A549 (cell line): ENCODE data around the gene RTN4RL2. TPM values are rescaled to one million over a fixed set of nuclear protein-coding genes. Genes with fewer than 3 reads are reported as not detected.

Source experiments
- ATAC-seq, 2 experiments: fragments of 200-7000 bp in 1 of 2; fragments of >200 bp in 1 of 2; cut with Nextera tagmentation in 1 of 2; cut with Tn5 transposase in 1 of 2; 3 replicates each; pipeline versions ENCODE4 v1.8.0 to v1.9.1; 2018 to 2020; ENCODE audit warnings: mild to moderate bottlenecking in 1 of 2, moderate library complexity in 1 of 2
- CTCF ChIA-PET: fragments of 300-600 bp; sonication (Branson Sonifier 250); formaldehyde crosslinking; extraction: SDS; loops from one replicate; lab custom pipeline; 2021; ENCODE audit warnings: antibody characterized with exemption, inconsistent platforms; lab: Yijun Ruan, JAX
- POLR2A ChIA-PET: fragments of 350-600 bp; formaldehyde crosslinking; extraction: SDS; loops from one replicate; lab custom pipeline; 2021; ENCODE audit warnings: antibody characterized with exemption, inconsistent platforms; lab: Yijun Ruan, JAX
- DNase-seq, 2 experiments: peaks; one replicate each; pipeline versions ENCODE4 v3.0.0 to v3.0.0-alpha.2; 2011 to 2016; ENCODE audit warnings: low read depth in 1 of 2, low spot score in 1 of 2
- FAIRE-seq: peaks from 2 replicates; lab custom pipeline; 2011; peaks lifted over from hg19 to GRCh38; lab: Jason Lieb, UNC
- H3K27ac ChIP-seq, 2 experiments: fragments of >200 bp; sonication (Bioruptor Twin); formaldehyde crosslinking; 3 replicates each; pipeline ENCODE4 v1.5.1; 2016 to 2017
- H3K4me1 ChIP-seq: fragments of >200 bp; sonication (Bioruptor Twin); formaldehyde crosslinking; 3 replicates; pipeline ENCODE4 v1.6.1; 2016
- H3K4me2 ChIP-seq: fragments of >200 bp; sonication (Bioruptor Twin); formaldehyde crosslinking; 3 replicates; pipeline ENCODE4 v1.6.1; 2016
- H3K4me3 ChIP-seq: fragments of >200 bp; sonication (Bioruptor Twin); formaldehyde crosslinking; 3 replicates; pipeline ENCODE4 v1.5.1; 2016
- H3K9me3 ChIP-seq: fragments of >200 bp; sonication (Bioruptor Twin); formaldehyde crosslinking; 3 replicates; pipeline ENCODE4 v1.6.1; 2016
- CBX2 ChIP-seq: fragments of 200-600 bp; sonication (generic); IDR thresholded peaks from 2 replicates; pipeline ENCODE4 v1.6.1; 2016; ENCODE audit warnings: low read depth, mild to moderate bottlenecking, borderline replicate concordance
- CBX8 ChIP-seq: fragments of 200-600 bp; sonication (generic); IDR thresholded peaks from 2 replicates; pipeline ENCODE4 v1.6.1; 2016
- CHD2 ChIP-seq: fragments of 150-350 bp; IDR thresholded peaks from 2 replicates; pipeline ENCODE4 v1.6.1; 2014; ENCODE audit warnings: low read length; ENCODE audit not compliant: partially characterized antibody
- CHD4 ChIP-seq: fragments of 200-600 bp; sonication (generic); IDR thresholded peaks from 2 replicates; pipeline ENCODE4 v1.6.1; 2016; ENCODE audit warnings: antibody characterized with exemption, mild to moderate bottlenecking, borderline replicate concordance
- EHF ChIP-seq: fragments of 250-450 bp; sonication (Bioruptor Pico); IDR thresholded peaks from 2 replicates; pipeline ENCODE4 v1.5.0; 2020; ENCODE audit warnings: mild to moderate bottlenecking
- FOXS1 ChIP-seq: fragments of 250-450 bp; sonication (Bioruptor Pico); IDR thresholded peaks from 2 replicates; pipeline ENCODE4 v1.5.0; 2020; ENCODE audit warnings: mild to moderate bottlenecking, moderate library complexity
- GATA3 ChIP-seq: IDR thresholded peaks from 2 replicates; pipeline ENCODE4 v1.6.1; 2012; ENCODE audit warnings: borderline replicate concordance
- HDAC2 ChIP-seq: fragments of 200-600 bp; sonication (generic); IDR thresholded peaks from 2 replicates; pipeline ENCODE4 v1.6.1; 2016
- HEYL ChIP-seq: fragments of 250-450 bp; sonication (Bioruptor Pico); IDR thresholded peaks from 2 replicates; pipeline ENCODE4 v1.8.0; 2021; ENCODE audit warnings: mild to moderate bottlenecking, moderate library complexity
- JUN ChIP-seq, 2 experiments: fragments of >200 bp; sonication (Bioruptor Twin); formaldehyde crosslinking; IDR thresholded peaks; 2 replicates in 1 of 2; 3 replicates in 1 of 2; pipeline ENCODE4 v1.6.1; 2016 to 2017
- KDM5A ChIP-seq: fragments of 200-600 bp; sonication (generic); IDR thresholded peaks from 2 replicates; pipeline ENCODE4 v1.6.1; 2016; ENCODE audit warnings: antibody characterized with exemption, mild to moderate bottlenecking
- MAFK ChIP-seq: fragments of 450-650 bp; IDR thresholded peaks from 2 replicates; pipeline ENCODE4 v1.6.1; 2014; ENCODE audit not compliant: partially characterized antibody
- NPAS2 ChIP-seq: fragments of 250-450 bp; sonication (Bioruptor Pico); IDR thresholded peaks from 2 replicates; pipeline ENCODE4 v1.8.0; 2022; ENCODE audit warnings: mild to moderate bottlenecking, moderate library complexity, borderline replicate concordance
- RCOR1 ChIP-seq: fragments of 150-350 bp; IDR thresholded peaks from 2 replicates; pipeline ENCODE4 v1.6.1; 2014; ENCODE audit warnings: antibody characterized with exemption, low read length, low read depth
- SREBF2 ChIP-seq: fragments of 450-650 bp; IDR thresholded peaks from 2 replicates; pipeline ENCODE4 v1.6.1; 2014; ENCODE audit warnings: mild to moderate bottlenecking, moderate library complexity
- ZC3H11A ChIP-seq: fragments of 450-650 bp; IDR thresholded peaks from 2 replicates; pipeline ENCODE4 v1.6.1; 2014; ENCODE audit warnings: antibody characterized with exemption, mild to moderate bottlenecking
- ZFP36 ChIP-seq: fragments of 450-650 bp; IDR thresholded peaks from 2 replicates; pipeline ENCODE4 v1.6.1; 2014; ENCODE audit warnings: borderline replicate concordance; ENCODE audit not compliant: partially characterized antibody
- WGBS: methylation state at CpG from one replicate; pipeline ENCODE4 v1.1.6; 2017; ENCODE audit errors: missing lambda C conversion rate; 5-methylcytosine and 5-hydroxymethylcytosine counted together
- polyA plus RNA-seq, 4 experiments: library from polyadenylated mRNA; depleted of rRNA in 3 of 4; stranded (reverse); fragments of >200 nt; fragmentation: RNase III in 1 of 4; extraction: RNeasy Plus Mini Kit Qiagen cat#74134 plus additional on column Dnase treatment in 1 of 4; gene quantifications; 2 replicates in 3 of 4; 3 replicates in 1 of 4; pipeline ENCODE4 v1.2.3, GENCODE V29; 2011 to 2017

Gene RTN4RL2
- polyA plus RNA-seq, 2 of the 4 experiments (the other 2 are of a cell fraction), result 9.2 to 23.7 TPM

DNA sequence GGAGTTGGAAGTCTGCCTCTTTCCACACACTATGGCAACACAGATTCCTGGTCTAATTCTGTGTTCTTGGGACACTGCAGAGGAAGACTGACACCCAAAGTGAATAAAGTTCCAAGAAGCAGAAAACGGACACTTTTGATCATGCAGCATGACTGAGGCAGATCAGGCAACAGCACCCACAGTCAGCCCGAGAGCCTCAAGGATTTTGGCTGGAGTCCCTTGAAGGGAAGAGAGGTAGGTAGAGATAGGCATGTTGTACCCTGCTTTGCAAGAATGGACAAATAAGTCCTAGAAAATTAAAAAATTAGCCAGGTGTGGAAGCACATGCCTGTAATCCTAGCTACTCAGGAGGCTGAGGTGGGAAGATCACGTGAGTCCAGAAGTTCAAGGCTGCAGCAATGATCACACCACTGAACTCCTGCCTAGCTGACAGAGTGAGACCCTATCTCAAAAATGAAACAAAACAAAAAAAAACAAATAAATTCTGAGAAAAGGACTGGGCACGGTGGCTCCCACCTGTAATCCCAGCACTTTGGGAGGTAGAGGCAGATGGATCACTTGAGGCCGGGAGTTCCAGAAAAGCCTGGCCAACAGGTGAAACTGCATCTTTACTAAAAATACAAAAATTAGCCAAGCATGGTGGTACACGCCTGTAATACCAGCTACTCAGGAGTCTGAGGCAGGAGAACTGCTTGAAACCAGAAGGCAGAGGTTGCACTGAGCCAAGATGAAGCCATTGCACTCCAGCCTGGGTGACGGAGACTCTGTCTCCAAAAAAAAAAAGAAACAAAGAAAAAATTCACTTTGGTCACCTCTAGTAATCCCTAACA lies 48.2 kb downstream of the RTN4RL2 start:
- Histone ChIP-seq H3K4me2 (no peak overlapping the region), H3K4me1 (no peaks in the 10 kb centered on the region), H3K9me3 (no peaks in the 10 kb centered on the region), H3K27ac (no peak overlapping the region), H3K4me3 (no peak overlapping the region)
- TF ChIP-seq HDAC2 (no peak), NPAS2 (CRISPR knock-in tag) (no peak)
- DNase-seq (no peak), FAIRE-seq (no peak), ATAC-seq (no peak)
- CTCF ChIA-PET, result interaction anchor here (0.8 to 22.5 kb wide), 6 partner anchors 8 to 48 kb away, joined by 3 to 299 read pairs (median 3); partner anchors contain the start of genes RTN4RL2 and TIMM10
- POLR2A ChIA-PET, result no interaction called here
- WGBS, result 65% methylated on average over 7 of the region's 7 CpGs

GRCh38 chr11:57511741-57512430 lies 51.6 kb downstream of the RTN4RL2 start:
- DNase-seq (no peak), FAIRE-seq (no peak), ATAC-seq (no peak)
- Histone ChIP-seq H3K4me2 (no peak overlapping the region), H3K9me3 (no peaks in the 10 kb centered on the region), H3K27ac (no peak overlapping the region), H3K4me3 (no peak overlapping the region), H3K4me1 (peaks cover 4% of the 10 kb centered on the region; the same call in 1 of the 3 replicates)
- 87% methylated on average over 6 of the region's 6 CpGs for WGBS
- POLR2A ChIA-PET, result no interaction called here
- CTCF ChIA-PET, result interaction anchor here (0.7 to 2.0 kb wide), 9 partner anchors 15 to 201 kb away, joined by 3 to 15 read pairs (median 4); partner anchors contain the start of gene UBE2L6
- no peak for TF ChIP-seq NPAS2 (CRISPR knock-in tag)

GRCh38 chr11:57512646-57513451 lies 52.5 kb downstream of the RTN4RL2 start:
- ChIA-PET POLR2A (no interaction called here), CTCF (interaction anchor here (0.8 to 8.6 kb wide), 6 partner anchors 9 to 55 kb away, joined by 3 to 119 read pairs (median 6); partner anchors contain the start of gene RTN4RL2)
- Histone ChIP-seq H3K9me3 (no peaks in the 10 kb centered on the region), H3K27ac (no peak overlapping the region), H3K4me2 (no peak overlapping the region), H3K4me3 (no peak overlapping the region), H3K4me1 (peaks cover 4% of the 10 kb centered on the region; the same call in 1 of the 3 replicates)
- TF ChIP-seq HEYL (CRISPR knock-in tag), result no peak
- TF ChIP-seq ZFP36, result no peak
- TF ChIP-seq FOXS1 (CRISPR knock-in tag), result no peak
- DNase-seq (no peak), FAIRE-seq (no peak), ATAC-seq (no peak)
- 76% methylated on average over 12 of the region's 12 CpGs for WGBS

DNA sequence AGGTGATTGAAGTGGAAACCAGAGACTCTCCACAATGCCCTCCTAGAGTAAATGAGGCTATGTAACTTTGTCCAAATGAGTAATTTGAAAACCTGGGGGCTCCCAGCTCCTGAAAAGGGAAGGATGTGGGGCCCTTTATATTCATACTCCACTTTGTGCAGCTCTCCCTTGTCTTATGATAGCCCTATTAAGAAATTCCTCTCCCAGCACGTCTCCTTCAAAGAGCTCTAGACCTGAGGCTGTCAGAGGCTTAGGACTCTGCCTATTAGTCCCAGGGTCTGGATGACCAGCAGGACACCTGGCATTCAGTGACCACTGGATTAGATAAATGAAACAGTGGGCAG lies 53.1 kb downstream of the RTN4RL2 start:
- no peak for FAIRE-seq
- DNase-seq, result no peak
- Histone ChIP-seq H3K27ac (no peak overlapping the region), H3K4me2 (no peak overlapping the region), H3K4me1 (peaks cover 4% of the 10 kb centered on the region; the same call in 1 of the 3 replicates), H3K4me3 (no peak overlapping the region), H3K9me3 (no peaks in the 10 kb centered on the region)
- 82% methylated on average over 1 of the region's 1 CpG for WGBS
- no peak for ATAC-seq
- POLR2A ChIA-PET, result no interaction called here
- CTCF ChIA-PET, result interaction anchor here (0.8 to 8.6 kb wide), 6 partner anchors 9 to 55 kb away, joined by 3 to 119 read pairs (median 6); partner anchors contain the start of gene RTN4RL2
- no peak for TF ChIP-seq GATA3
- no peak for TF ChIP-seq CBX8
- no peak for TF ChIP-seq EHF (CRISPR knock-in tag)

DNA sequence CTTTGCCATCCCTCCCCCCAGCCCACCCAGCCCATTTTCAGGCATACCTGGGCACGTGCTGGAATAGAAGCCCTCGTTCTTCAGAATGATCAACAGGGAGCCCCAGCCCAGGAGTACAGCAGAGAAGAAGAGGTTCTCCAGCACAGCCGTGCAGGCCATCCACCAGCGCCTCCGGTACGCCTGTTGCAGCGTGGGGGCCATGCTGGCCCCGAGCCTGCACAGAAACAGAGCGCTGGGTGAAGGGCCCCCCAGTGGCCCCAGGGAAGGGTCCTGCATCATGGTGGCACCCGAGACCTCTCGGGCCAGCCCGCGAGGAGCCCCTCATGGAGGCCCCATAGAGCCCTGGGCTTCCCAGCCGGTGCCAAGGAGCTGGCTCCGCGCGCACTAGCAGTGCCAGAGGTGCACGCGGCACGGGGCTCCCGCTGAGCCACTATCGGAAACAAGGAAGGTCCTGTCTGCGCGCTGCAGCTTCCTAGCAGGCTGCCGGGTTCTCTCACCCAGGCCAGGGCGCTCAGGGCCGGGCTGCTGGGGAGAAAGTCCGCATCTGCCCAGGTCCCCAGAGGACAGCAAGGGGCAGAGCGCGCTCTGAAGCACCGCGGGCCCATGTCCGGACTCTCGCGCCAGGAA lies 53.7 kb downstream of the RTN4RL2 start:
- POLR2A ChIA-PET, result no interaction called here

More for the DNA sequence above, 53.7 kb downstream of the RTN4RL2 start:
- peak overlapping the region; percentile 91 for H3K4me2 ChIP-seq
- ATAC-seq, result peak; percentile 40 to 51; a peak in 5 of 6 replicates
- TF ChIP-seq MAFK (no peak), CHD2 (no peak), FOXS1 (CRISPR knock-in tag) (no peak), ZC3H11A (no peak), SREBF2 (no peak), CBX2 (no peak), RCOR1 (no peak), JUN (IDR thresholded peaks at IDR 0.05) (no peak), CHD4 (no peak), HEYL (CRISPR knock-in tag) (no peak), KDM5A (no peak)
- 83% methylated on average over 14 of the region's 35 CpGs for WGBS
- no peak for FAIRE-seq
- peaks cover 4% of the 10 kb centered on the region; the same call in 1 of the 3 replicates for H3K4me1 ChIP-seq
- no peaks in the 10 kb centered on the region for H3K9me3 ChIP-seq
- H3K4me3 ChIP-seq, result peak overlapping the region; percentile 78
- DNase-seq, result no peak
- H3K27ac ChIP-seq, result peak overlapping the region; percentile 68 to 85; a peak in 5 of 6 replicates
- CTCF ChIA-PET, result interaction anchor here (0.8 to 8.6 kb wide), 10 partner anchors 10 to 130 kb away, joined by 3 to 119 read pairs (median 4); partner anchors contain the start of gene RTN4RL2
